Subcutaneous abdominal adipose tissue (tissue), 5 donors: ENCODE measurements around the gene CWC15.
"Not testable (repeated sequence)": the region's sequence is repeated elsewhere in the genome, so short reads cannot be mapped to it uniquely, and the experiment has no call there.

Experiments used
- H3K27ac ChIP-seq: one replicate; pipeline ENCODE4 v1.7.0; 2013; ENCODE audit warnings: low read depth, mild to moderate bottlenecking, inconsistent platforms, low read length, moderate library complexity
- H3K27me3 ChIP-seq, 5 donors: one replicate each; pipeline ENCODE4 v1.7.0; 2013; ENCODE audit warnings: low read length in 5 of 5, inconsistent platforms in 1 of 5; ENCODE audit not compliant: control insufficient read depth in 5 of 5, insufficient read depth in 4 of 5
- H3K36me3 ChIP-seq, 5 donors: one replicate each; pipeline ENCODE4 v1.7.0; 2013; ENCODE audit warnings: low read length in 5 of 5; ENCODE audit not compliant: control insufficient read depth in 5 of 5, insufficient read depth in 5 of 5
- H3K4me1 ChIP-seq, 5 donors: one replicate each; pipeline ENCODE4 v1.7.0; 2013; ENCODE audit warnings: low read length in 5 of 5, mild to moderate bottlenecking in 3 of 5, moderate library complexity in 1 of 5; ENCODE audit not compliant: control insufficient read depth in 5 of 5, insufficient read depth in 5 of 5
- H3K4me3 ChIP-seq, 5 donors: one replicate each; pipeline ENCODE4 v1.7.0; 2013; ENCODE audit warnings: low read length in 5 of 5, low read depth in 1 of 5
- H3K9ac ChIP-seq, 5 donors: one replicate each; pipeline ENCODE4 v1.7.0; 2013; ENCODE audit warnings: low read length in 5 of 5, mild to moderate bottlenecking in 4 of 5, moderate library complexity in 3 of 5
- H3K9me3 ChIP-seq, 5 donors: one replicate each; pipeline ENCODE4 v1.7.0; 2013; ENCODE audit warnings: low read length in 5 of 5; ENCODE audit not compliant: control insufficient read depth in 5 of 5
- donor health status: healthy.
- donor health status: healthy.
- donor health status: healthy.
- donor health status: healthy.
- donor health status: healthy.

Gene CWC15

GRCh38 chr11:94923004-94923334, 50.4 kb downstream of the CWC15 start:
- Histone ChIP-seq H3K36me3 (no peaks in the 10 kb centered on the region), H3K27ac (no peak overlapping the region), H3K4me3 (no peak overlapping the region), H3K9me3 (no peaks in the 10 kb centered on the region), H3K4me1 (peaks cover 9 to 43% (median 25%) of the 10 kb centered on the region in 5 donors), H3K27me3 (no peaks in the 10 kb centered on the region), H3K9ac (no peak overlapping the region)

- Histone ChIP-seq H3K36me3 (no peaks in the 10 kb centered on the region), H3K9ac (no peak overlapping the region), H3K4me1 (peaks cover 8 to 38% (median 20%) of the 10 kb centered on the region in 5 donors), H3K4me3 (no peak overlapping the region), H3K27ac (no peak overlapping the region), H3K27me3 (no peaks in the 10 kb centered on the region), H3K9me3 (no peaks in the 10 kb centered on the region)
These were observed 50.9 kb downstream of the CWC15 start for GRCh38 chr11:94922321-94923003.

- no peak overlapping the region for H3K9ac ChIP-seq
- H3K27me3 ChIP-seq, result no peaks in the 10 kb centered on the region
These were observed 53.0 kb downstream of the CWC15 start for GRCh38 chr11:94920311-94920710.

GRCh38 chr11:94913718-94914394, 59.5 kb downstream of the CWC15 start:
- H3K27me3 ChIP-seq, H3K9me3 ChIP-seq, H3K4me1 ChIP-seq, H3K9ac ChIP-seq, H3K27ac ChIP-seq, H3K36me3 ChIP-seq, H3K4me3 ChIP-seq: not testable (repeated sequence)

More at GRCh38 chr11:94920311-94920710, 53.0 kb downstream of the CWC15 start:
- Histone ChIP-seq H3K4me1 (peaks cover 0 to 20% (median 3%) of the 10 kb centered on the region in 5 donors), H3K9me3 (no peaks in the 10 kb centered on the region), H3K4me3 (no peak overlapping the region), H3K36me3 (no peaks in the 10 kb centered on the region), H3K27ac (no peak overlapping the region)

GRCh38 chr11:94912806-94913205, 60.5 kb downstream of the CWC15 start:
- Histone ChIP-seq H3K4me3 (no peak overlapping the region), H3K27ac (no peak overlapping the region), H3K4me1 (peaks cover 0 to 2% (median 0%) of the 10 kb centered on the region in 5 donors), H3K9ac (no peak overlapping the region), H3K27me3 (no peaks in the 10 kb centered on the region), H3K36me3 (no peaks in the 10 kb centered on the region), H3K9me3 (no peaks in the 10 kb centered on the region)
